NCI-H2227 treated with DMSO at 0.1 percent for 48 hours (cell line): ENCODE measurements around the gene GP9.

Experiments
- DNase-seq: peaks from one replicate; lab custom pipeline; 2025; lab: John Stamatoyannopoulos, UW

Gene GP9

GRCh38 chr3:129060276-129061022 lies at the start of gene GP9:
Gene GP9 (plus strand): TSS chr3:129060779. CDS start chr3:129061740, 961 bp downstream.
- no peak for DNase-seq

- DNase-seq: no peak
Measured at GRCh38 chr3:129013491-129013891, 47.1 kb upstream of the GP9 start.

- DNase-seq: no peak
Measured at GRCh38 chr3:129014148-129014547, 46.4 kb upstream of the GP9 start.

- no peak for DNase-seq
Measured at GRCh38 chr3:129014793-129015345, 45.7 kb upstream of the GP9 start.

- DNase-seq: no peak
Measured at GRCh38 chr3:129015388-129016105, 45.0 kb upstream of the GP9 start.

GRCh38 chr3:129016356-129016719 lies 44.2 kb upstream of the GP9 start:
- no peak for DNase-seq

GRCh38 chr3:129016720-129017483 lies 43.7 kb upstream of the GP9 start:
- no peak for DNase-seq

- DNase-seq: no peak
Measured at GRCh38 chr3:129017484-129017899, 43.1 kb upstream of the GP9 start.

GRCh38 chr3:129018271-129018670 lies 42.3 kb upstream of the GP9 start:
- DNase-seq: no peak

GRCh38 chr3:129018751-129019150 lies 41.8 kb upstream of the GP9 start:
- no peak for DNase-seq

GRCh38 chr3:129019266-129019665 lies 41.3 kb upstream of the GP9 start:
- no peak for DNase-seq

GRCh38 chr3:129020691-129021090 lies 39.9 kb upstream of the GP9 start:
- DNase-seq: no peak

GRCh38 chr3:129021140-129021551 lies 39.4 kb upstream of the GP9 start:
- no peak for DNase-seq

GRCh38 chr3:129022114-129023007 lies 38.2 kb upstream of the GP9 start:
- DNase-seq: no peak

- DNase-seq: no peak
Measured at GRCh38 chr3:129023008-129023358, 37.6 kb upstream of the GP9 start.

GRCh38 chr3:129023909-129024308 lies 36.7 kb upstream of the GP9 start:
- no peak for DNase-seq

- DNase-seq: no peak
Measured at GRCh38 chr3:129025108-129025507, 35.5 kb upstream of the GP9 start.

GRCh38 chr3:129025691-129026435 lies 34.7 kb upstream of the GP9 start:
- DNase-seq: no peak

GRCh38 chr3:129026728-129027543 lies 33.6 kb upstream of the GP9 start:
- DNase-seq: peak; percentile 52

GRCh38 chr3:129027544-129027880 lies 33.1 kb upstream of the GP9 start:
- no peak for DNase-seq
